Embryonic facial prominence (tissue), 1 donor: ENCODE data around the gene NKG7.

Experiments
- DNase-seq: peaks from one replicate; pipeline ENCODE4 v3.0.0-alpha.2; 2016; ENCODE audit errors: extremely low spot score

The NKG7 gene

DNA sequence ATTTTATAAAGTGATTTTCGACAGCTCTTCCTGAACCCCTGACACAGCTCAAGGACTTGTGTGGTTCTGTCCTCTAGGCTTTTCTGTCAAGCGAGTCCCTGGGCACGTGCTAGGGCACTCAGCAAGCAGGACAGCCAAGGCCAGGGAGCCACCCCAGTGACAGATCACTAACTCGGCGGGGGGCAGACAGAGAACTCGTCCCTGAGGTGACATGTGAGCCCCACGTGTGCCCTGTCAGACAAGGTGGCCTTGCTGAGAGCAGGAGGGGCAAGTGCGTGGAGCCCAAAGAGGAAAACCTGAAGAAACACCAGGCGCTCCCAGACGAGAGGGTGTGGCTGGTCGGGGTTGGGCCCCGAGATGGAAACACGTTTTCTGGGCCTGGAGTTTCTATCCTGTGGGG, 11.2 kb downstream of the NKG7 start:
- no peak for DNase-seq

DNA sequence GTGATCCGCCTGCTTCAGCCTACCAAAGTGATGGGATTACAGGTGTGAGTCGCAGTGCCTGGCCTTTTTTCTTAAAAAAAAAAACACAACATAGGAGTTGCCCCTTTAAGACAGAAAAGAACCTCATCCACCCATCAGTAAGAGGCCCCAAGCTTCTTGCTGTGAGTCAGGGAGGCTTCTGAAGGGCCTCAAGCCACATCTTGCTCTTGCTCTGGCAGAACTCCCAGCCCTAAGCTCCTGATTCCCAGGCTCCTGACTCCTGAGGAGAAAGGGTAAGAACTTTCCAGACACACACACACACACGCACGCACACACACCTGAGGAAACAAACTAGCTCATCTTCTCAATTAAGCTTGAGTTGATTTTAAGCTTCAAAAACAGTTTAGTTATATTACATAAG, 13.2 kb downstream of the NKG7 start:
- no peak for DNase-seq

DNA sequence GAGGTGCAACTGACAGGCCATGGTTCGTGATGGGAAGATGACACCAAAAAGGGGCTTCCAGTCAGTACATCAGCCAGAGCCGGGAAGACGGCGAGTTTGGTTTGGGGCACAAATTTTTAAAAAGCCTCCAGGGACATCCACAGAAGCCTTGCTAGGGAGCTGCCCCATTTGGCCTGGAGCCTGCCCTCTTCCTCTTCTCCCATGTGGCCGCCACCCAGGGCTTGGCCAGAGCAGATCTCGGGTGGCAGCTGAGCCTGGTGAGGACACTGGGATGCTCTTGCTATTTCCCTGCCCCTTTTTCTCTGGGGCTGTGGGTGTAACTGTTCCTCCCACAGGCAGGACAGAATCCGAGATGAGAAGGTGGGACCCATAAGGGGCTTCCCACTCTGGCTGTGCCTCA, 14.5 kb downstream of the NKG7 start:
- DNase-seq = no peak

DNA sequence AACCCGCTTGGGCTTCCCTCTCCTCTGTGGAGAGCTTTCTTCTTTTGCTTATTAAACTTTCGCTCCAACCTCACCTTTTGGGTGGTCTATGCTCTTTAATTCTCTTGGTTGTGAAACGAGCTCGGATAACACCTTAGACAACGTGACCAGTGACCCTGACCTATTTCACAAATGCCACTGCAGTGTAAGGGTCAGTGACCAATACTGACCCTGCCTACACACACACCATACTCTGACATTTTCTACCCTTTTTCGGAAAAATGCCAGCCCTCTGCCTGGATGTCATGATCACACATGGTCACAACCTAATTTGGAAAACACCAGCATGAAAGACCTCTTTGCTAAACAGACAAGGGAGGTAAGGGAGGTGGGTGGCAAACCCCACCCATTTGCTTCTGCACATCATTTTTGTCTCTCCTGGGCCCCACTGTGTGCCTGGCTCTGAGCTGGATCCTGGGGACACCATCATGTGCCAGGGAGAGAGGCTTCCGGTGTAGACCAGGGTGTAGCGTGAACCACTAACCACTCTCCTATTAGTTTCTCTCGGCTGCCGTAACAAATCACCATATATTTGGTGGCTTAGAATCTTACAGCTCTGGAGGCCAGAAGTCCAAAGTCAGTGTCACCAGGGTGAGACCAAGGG, 16.2 kb downstream of the NKG7 start:
- DNase-seq = no peak

DNA sequence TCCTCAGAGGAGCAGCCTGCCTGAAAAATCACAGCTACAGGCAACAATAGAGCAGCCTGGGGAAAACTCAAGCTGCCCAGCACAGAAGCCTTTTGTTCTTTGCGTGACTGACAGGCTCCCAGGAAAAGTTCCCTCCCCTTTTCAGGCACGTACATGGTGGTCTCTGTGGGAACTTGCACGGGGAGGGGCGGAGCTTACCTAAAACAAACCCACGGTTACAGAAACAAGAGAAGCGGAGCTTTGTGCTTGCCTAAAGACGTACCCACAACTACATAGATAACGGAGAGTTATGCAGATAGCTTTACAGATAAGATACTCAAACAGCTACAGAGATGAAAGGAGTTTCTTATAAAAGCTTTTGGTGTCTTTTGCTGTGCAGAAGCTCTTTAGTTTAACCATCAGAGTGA, 17.7 kb downstream of the NKG7 start:
- DNase-seq = peak; percentile 22

DNA sequence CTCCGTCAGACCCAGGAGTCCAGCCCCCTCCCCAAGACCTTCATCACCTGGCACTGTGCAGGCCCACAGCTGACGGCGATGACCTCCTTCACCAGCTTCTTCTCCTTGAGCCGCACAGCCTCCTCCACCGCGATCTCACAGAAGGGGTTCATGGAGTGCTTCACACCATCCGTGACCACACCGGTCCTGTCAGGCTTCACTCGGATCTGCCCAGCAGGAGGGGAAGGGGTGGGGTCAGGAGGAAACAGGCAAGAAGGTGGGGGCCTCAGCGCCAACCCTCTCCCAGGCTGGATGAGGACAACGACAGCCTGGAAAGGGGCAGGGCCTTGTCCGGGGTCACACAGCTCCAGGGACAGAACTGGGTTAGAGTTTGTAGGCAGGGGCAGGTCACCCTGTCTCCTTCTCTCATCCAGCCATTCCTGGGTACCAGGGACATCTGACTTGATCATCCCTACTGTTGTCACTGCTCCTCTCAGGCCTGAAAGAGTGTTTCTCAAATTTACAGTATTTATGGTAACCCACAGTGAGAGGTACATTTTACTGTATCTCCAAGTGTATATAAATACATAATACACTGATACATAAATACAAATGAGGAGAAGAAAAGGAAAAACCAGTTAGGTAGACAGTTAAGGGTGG, 18.2 kb downstream of the NKG7 start:
- no peak for DNase-seq

DNA sequence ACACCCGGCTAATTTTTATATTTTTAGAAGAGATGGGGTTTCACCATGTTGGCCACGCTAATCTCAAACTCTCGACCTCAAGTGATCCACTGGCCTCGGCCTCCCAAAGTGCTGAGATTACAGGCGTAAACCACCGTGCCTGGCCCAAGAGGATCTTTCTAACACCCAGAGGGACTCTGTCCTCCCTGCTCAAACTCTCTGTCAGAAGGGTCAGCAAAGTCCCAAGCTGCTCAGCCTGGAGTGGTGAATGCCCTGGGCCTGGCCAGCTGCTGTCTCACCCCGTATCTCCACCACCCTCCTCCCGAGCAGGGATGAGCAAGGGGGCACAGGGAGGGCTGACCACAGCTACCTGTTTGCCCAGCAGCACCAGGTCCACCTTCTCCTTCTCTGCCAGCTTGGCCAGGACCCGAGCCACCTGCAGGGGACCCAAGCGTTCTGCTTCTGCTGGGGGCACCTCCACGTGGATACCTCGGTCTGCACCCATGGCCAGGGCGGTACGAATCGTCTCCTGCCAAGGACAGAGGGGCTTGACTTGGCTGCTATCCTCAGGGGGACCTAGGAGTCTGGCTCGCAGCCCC, 19.6 kb downstream of the NKG7 start:
- no peak for DNase-seq

DNA sequence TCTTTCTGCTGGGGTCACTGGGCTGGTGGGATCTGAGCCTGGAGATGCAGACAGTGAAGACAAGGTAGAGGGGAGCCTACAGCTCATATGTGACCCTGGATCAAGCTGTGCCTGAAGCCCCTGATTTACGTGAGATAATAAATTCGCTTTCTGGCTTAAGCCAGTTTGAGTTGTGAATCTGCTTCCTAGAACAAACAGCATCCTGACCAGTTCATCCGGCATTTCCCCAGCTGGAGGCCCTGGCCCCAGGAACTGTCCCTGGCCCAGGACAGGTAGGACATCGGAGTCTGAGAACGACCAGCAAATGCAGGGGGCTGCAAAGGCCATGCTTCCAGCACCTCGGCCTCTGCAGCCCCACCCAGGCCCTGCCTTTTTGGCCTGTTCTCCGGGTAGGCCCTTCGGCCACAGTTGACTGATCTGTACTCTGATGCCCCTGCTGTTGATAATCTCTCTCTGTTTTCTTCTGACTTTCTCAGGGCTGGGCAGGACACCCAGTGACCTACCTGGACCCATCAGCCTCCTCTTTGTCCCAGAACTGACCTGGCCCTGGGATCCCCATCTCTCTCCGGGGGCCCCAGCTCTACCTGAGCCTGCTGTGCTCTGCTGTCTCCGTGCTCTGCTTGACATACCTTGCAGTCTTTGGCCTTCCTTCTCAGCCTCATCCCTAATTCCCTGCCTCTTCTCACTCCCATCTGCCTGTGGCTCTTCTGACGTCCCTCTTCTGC, 21.0 kb downstream of the NKG7 start:
- no peak for DNase-seq

DNA sequence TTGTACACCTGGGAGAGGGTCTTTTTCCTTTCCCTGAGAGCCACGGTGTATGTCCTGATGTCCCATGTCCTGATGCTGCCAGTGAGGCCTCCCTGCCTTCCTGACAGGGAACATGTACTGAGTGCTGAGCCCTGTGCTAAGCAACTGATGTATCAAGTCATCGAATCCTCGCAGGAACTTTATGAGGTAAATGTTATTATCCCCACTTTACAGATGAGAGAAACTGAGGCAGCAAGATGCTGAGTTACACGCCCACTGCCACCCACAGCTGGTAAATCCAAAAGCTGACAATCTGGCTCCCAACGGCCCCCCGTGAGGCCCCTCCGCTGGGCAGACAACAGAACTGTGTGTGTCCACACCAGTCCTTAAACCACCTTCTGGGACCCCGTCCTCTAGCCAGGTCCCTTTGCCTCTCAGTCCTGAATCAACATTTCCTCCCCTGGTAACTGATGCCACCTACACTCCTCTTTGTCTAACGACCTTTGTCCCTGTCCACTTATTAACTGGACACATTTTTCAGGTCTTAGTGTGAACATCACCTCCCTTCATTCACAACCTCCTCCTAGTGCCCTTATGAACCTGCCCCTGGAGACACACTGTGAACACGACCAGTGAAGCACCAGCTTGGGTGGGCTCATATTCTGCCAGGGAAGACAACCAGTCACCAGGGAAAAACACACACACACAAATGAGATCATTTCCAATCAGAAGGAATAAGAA, 25.1 kb downstream of the NKG7 start:
- DNase-seq = no peak

DNA sequence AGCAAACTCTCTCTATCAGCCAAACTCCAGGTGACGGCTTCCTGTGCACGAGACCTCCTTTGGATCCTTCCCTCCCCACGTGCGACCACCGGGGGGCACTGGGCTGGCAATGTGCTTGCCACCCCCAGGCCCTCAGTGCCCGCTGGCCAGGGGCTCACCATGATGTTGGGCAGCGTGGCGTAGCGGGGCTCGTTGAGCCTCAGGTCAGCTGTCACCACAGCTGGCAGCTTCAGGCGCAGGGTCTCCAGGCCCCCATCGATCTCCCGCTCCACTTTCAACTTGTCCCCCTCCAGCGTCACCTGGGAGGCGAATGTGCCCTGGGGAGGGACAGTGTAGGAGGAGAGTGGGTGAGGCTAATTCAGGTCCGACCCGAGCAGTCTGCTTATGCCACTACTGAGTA, 25.7 kb downstream of the NKG7 start:
- no peak for DNase-seq

DNA sequence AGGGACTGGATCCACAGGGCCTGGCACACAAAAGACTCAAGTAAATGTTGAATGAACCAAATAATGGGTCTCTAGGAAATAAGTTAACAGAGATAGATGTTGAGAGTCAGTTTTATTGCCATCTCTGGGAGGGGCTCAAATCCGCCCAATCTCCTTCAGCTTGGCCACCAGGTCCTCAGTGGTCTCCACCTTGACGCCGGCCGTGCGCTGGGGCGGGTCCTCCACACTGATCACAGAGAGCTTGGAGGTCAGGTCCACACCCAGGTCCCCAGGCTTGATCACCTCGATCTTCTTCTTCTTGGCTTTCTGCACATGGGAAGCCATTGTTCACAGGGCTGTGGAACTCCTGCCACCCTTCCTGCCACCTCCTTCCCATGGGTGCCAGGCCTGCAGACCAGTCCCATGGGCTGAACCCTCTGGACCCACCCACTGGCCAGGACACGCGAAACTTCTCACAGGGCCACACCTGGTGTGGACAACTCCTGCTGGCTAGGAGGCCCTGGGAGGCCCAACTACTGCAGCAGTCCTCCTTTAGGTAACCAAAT, 27.3 kb downstream of the NKG7 start:
- no peak for DNase-seq

DNA sequence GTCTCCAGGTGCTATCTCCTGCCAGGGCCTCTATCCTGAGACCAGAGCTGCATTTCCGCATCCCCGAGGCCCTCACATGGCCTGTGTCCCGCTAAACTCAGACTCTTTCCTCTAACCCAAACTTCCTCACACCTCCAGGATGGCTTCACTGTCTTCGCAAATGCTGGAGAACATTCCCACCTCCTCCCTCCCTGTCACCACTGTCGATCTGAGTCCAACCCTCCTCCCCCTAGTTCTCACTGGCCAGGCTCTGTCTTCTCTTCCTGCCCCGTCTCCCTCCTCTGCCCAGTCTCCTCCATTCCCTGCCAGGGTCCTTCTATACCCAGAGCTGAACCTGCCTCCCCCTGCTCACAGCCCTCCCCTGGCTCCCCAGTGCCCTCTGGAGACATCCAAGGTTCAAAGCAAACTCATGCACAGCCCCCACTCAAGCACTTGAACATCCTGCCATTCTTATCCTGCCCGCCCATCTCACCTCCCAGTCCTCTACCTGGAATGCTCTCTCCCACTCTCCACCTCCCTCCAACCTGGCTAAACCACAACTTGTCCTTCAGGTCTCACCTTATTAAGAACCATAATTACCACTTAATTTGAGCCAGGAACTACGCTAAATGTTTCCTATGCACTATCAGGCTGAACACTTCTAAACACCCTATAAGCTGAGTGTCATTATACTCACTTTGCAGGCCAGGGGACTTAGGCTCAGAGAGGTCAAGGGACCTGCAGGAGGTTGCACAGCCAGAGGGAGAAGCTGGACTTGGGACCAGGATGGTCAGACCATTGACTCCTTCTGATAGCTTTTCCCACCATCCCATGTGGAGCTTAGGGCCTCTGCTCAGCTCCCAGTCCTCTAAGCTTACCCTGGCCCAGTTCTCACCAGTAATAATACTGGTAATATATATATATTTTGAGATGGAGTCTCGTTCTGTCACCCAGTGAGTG, 29.6 kb downstream of the NKG7 start:
- DNase-seq = no peak

DNA sequence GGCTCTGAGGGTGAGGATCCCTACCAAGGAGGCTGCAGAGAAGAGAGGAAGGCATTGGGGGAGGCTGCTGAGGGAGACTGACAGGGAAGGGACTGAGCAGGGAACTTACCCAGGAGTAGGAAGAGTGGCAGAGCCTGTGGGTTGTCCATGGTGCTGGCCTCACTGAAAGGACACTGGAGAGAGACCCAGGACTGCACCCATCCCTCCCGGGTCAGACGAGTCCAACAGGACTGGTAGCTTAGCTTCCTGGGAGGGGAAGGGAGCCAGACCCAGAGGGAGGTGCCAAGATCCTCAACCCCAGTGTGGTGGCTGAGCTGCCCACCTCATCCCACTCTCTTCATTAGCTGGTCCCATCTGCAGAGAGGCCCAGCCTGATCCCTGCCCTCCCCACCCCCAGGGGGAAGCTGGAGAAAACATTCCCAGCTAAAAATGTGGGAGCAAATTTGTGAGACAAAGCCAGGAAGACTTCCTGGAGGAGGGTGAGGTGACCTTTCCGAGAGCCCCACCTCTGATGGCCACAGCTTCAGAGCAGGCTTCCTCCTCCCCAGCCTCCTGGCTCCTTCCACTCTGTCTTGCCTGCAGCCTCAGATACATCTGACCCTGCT, 30.4 kb downstream of the NKG7 start, which contains the start of gene VSIG10L:
Gene VSIG10L, minus strand, starts transcription at position 164 of the 605 bp plus-strand sequence. Its CDS starts 15 bp downstream, at position 149.
- DNase-seq = no peak

DNA sequence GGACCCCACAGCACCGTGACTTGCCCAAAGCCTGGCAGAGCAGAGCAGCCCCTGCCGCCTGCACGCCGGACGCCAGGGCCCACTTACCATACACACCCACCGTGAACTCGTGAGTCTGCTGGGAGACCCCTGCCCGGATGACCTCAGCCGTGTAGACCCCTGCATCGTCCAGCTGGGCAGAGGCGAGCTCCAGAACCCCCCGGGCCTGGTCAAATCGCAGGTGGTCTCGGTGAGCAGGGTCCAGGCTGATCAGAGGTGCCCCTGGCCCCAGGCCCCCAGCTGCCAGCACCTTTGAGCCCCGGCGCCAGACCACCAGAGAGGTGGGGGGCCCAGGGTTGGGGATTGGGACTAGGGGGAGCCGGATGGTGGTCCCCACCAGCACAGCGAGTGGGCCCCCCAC, 31.4 kb downstream of the NKG7 start:
- DNase-seq = no peak

DNA sequence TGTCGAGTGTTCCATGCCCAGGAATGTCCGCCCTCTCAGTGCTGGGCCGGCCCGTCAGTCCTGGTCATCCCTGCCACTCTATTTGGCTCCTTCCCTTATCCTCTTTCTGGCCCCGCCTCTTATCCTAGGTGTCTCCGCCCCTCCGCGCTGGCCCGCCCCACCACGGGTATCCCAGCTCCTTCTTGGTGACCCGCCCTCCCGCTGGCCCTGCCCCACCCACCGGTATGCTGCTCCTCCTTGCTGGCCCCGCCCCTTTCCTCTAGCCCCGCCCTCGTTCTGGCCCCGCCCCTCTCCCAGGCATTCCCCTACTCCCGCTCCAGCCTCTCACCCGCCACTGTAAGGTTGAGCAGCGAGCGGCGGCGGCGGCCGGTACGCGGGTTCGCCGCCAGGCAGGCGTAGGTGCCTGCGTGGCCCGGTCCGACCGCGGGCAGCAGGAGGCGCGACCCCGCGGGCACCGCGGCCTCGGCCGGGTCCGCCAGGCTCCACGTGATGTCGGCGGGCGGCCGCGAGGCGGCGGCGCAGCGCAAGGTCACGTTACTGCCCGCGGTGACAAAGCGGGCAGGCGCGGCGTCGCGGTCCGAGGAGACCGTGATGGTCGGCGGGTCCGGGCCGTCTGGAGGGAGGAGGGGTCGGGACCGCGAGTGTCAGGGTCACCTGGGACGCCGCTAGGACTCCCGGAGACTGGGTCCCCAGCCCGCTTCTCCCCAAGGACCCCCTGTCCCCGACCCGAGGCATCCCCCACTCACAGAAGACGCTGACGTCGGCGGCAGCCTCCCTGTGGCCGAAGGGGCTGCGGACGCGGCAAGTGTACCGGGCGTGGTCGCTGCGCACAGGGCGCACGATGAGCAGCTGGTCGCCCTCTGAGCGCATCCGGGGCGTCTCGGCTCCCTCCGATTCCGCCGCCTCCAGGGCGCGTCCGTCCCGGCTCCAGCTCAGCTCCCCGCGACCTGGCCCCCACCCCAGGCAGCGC, 32.5 kb downstream of the NKG7 start:
- DNase-seq = peak; percentile 86

DNA sequence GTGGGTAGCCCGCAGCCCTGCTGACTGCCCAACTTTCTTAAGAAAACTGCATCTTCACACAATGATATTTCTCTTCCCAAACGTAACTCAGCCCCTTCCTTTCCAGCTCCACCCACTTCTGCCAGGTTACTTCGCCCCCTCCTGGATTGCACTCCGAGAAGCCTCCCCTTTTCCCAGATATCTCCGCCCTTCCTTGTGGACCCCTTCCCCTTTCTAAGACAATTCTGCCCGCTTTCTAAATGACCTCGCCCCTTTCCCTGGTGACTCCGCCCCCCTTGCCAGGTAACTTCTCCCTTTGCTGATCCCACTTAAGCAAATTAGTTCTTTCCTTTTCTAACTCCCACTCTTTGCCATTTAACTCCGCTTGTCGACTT, 33.2 kb downstream of the NKG7 start:
- peak; percentile 29 for DNase-seq

DNA sequence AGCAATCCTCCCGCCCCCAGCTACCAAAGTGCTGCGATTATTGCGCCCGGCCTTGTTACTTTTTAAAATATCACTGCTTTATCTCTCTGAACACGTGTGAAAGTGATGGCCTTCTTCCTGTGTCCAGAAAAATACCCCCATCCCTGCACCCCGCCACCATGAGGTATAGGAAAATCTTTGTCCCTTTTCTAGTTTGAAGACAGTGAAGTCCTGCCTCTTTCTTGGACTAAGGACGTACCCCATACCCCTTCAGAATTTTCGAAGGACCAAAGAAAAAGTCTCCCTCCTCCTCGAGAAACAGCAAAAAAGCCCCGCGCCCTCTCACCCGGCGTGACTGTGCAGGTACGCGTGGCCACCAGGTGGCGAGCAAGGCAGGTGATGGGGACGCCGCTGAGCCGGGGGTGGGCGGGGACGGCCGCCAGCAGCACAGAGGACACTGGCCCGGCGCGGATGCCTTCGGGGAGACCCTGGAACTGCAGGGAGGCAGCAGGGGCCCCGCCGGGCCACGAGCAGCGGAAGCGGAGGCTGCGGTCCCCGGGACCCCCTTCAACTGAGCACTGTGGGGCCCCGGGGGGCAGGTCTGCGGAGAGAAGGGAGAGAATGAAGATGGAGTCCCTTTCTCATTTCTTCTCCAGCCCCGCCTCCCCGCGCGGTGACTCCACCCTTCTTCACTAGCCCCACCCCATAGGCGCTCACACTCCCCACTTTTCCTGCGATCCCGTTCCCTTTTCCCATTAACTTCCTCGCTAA, 33.7 kb downstream of the NKG7 start:
- DNase-seq = peak; percentile 64

DNA sequence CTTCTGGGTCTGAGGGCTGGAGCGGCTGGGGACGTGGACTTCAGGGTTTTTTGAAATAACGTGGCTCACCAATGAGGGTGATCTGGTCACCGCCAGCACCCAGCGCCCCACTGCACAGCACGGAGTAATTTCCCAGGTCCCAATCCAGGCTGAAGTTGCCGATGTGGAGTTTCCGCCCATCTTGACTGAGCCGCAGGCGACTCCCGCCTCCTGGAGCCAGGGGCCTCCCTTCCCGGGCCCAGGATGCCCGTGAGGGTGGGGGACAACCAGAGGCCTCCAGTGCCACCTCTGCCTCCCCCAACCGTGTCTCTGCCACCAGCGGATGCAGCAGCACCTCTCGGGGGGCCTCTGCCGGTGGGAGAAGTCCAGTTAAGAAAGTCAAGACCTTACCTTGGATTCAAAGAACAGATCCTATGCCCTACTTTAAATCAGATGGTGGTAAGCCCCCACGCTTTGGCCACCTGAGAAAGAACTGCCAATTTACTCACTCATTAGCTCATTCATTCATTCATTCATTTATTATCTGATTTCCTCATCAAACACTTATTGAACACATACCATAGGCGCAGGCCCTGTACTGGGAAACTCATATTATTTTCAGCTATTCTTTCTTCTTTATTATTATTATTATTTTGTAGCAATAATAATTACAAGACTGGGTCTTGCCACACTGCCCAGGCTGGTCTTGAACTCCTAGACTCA, 34.4 kb downstream of the NKG7 start:
- DNase-seq = no peak
